Right ventricle myocardium superior (tissue), 1 donor: ENCODE measurements around the gene SNPH. TPM values are rescaled to one million over a fixed set of nuclear protein-coding genes. Genes with fewer than 3 reads are reported as not detected.

Experiments used
- ATAC-seq: fragments of 200-7000 bp; cut with Tn5 transposase; one replicate; pipeline ENCODE4 v1.9.1; 2020; ENCODE audit warnings: mild to moderate bottlenecking; ENCODE audit not compliant: poor library complexity
- DNase-seq: peaks from one replicate; pipeline ENCODE4 v3.0.0-alpha.2; 2020
- intact Hi-C: fragments of 100-400 bp; cut with DNase I; formaldehyde crosslinking; loops from one replicate; pipeline ENCODE4 v1.11.2; 2022
- total RNA-seq: library from RNA; stranded (reverse); fragmentation: NEBNext Ultra II Directional; extraction: Animal tissue kit (Norgen Biotek cat#: 25700); gene quantifications from one replicate; pipeline ENCODE4 v1.2.1, GENCODE V29; 2021
- donor health status: DM: no; HTN: yes; CAD: no; lungs with severe emphysema.

Gene SNPH
- total RNA-seq, 1 donor from 2014 or later: 8.9 TPM

GRCh38 chr20:1315804-1316203 is 49.7 kb downstream of the SNPH start:
- DNase-seq (no peak), ATAC-seq (no peak)
- intact Hi-C loops: no loop called here

GRCh38 chr20:1317545-1318255 is 51.6 kb downstream of the SNPH start:
- no peak for DNase-seq
- ATAC-seq: no peak
- intact Hi-C loops: no loop called here

GRCh38 chr20:1319051-1319450 is 53.0 kb downstream of the SNPH start:
- DNase-seq (no peak), ATAC-seq (no peak)
- intact Hi-C loops: no loop called here

GRCh38 chr20:1319462-1319861 is 53.4 kb downstream of the SNPH start:
- DNase-seq (no peak), ATAC-seq (no peak)
- intact Hi-C loops: no loop called here

GRCh38 chr20:1320016-1320415 is 53.9 kb downstream of the SNPH start:
- ATAC-seq (no peak), DNase-seq (no peak)
- intact Hi-C loops: no loop called here

- ATAC-seq (no peak), DNase-seq (no peak)
- intact Hi-C loops: no loop called here
Measured at GRCh38 chr20:1320902-1321653, 55.0 kb downstream of the SNPH start.

- ATAC-seq (no peak), DNase-seq (no peak)
- intact Hi-C loops: no loop called here
Measured at GRCh38 chr20:1321654-1321939, 55.5 kb downstream of the SNPH start.

- intact Hi-C loops: no loop called here
- ATAC-seq (no peak), DNase-seq (no peak)
Measured at GRCh38 chr20:1322511-1323245, 56.6 kb downstream of the SNPH start.

GRCh38 chr20:1323256-1323655 is 57.2 kb downstream of the SNPH start:
- DNase-seq (no peak), ATAC-seq (no peak)
- intact Hi-C loops: no loop called here

GRCh38 chr20:1323830-1324597 is 57.9 kb downstream of the SNPH start:
- DNase-seq (no peak), ATAC-seq (no peak)

GRCh38 chr20:1324598-1325172 is 58.6 kb downstream of the SNPH start:
- intact Hi-C loops: loop anchor here (2.0 to 5.0 kb wide), 2 partner anchors 48 to 68 kb away; partner anchors contain the start of gene FKBP1A
- DNase-seq: no peak
- no peak for ATAC-seq

More at GRCh38 chr20:1323830-1324597, 57.9 kb downstream of the SNPH start:
- intact Hi-C loops: loop anchor here (2.0 kb wide), 1 partner anchor 69 kb away; the partner anchor contains the start of gene FKBP1A

GRCh38 chr20:1325173-1326030 is 59.3 kb downstream of the SNPH start:
- ATAC-seq (peak; percentile 96), DNase-seq (peak; percentile 99)
- intact Hi-C loops: loop anchor here (2.0 to 5.0 kb wide), 2 partner anchors 47 to 67 kb away; partner anchors contain the start of gene FKBP1A

GRCh38 chr20:1326031-1326930 is 60.2 kb downstream of the SNPH start:
- ATAC-seq (peak; percentile 17), DNase-seq (peak; percentile 64)
- intact Hi-C loops: loop anchor here (5.0 kb wide), 1 partner anchor 46 kb away; no protein-coding TSS in a partner anchor

- ATAC-seq: no peak
- DNase-seq: no peak
- intact Hi-C loops: loop anchor here (5.0 kb wide), 1 partner anchor 45 kb away; no protein-coding TSS in a partner anchor
Measured at GRCh38 chr20:1327241-1327653, 61.2 kb downstream of the SNPH start.

- DNase-seq (no peak), ATAC-seq (no peak)
- intact Hi-C loops: loop anchor here (5.0 kb wide), 1 partner anchor 44 kb away; no protein-coding TSS in a partner anchor
Measured at GRCh38 chr20:1327827-1328679, 62.0 kb downstream of the SNPH start.
